Camera-type eye (tissue), 1 donor: ENCODE measurements around the gene UIMC1. TPM values are rescaled to one million over a fixed set of nuclear protein-coding genes. Genes with fewer than 3 reads are reported as not detected.

Experiments
- total RNA-seq: library from RNA; depleted of rRNA; stranded (reverse); fragments of >200 nt; gene quantifications from one replicate; pipeline ENCODE4 v1.2.3, GENCODE V29; 2014

UIMC1 gene
- 45.3 TPM for total RNA-seq

GRCh38 chr5:177006265-177006972 is at the start of gene UIMC1:
Gene UIMC1, minus strand, starts transcription at chr5:177006779. Its CDS starts 24,164 bp downstream, at chr5:176982615.

DNA sequence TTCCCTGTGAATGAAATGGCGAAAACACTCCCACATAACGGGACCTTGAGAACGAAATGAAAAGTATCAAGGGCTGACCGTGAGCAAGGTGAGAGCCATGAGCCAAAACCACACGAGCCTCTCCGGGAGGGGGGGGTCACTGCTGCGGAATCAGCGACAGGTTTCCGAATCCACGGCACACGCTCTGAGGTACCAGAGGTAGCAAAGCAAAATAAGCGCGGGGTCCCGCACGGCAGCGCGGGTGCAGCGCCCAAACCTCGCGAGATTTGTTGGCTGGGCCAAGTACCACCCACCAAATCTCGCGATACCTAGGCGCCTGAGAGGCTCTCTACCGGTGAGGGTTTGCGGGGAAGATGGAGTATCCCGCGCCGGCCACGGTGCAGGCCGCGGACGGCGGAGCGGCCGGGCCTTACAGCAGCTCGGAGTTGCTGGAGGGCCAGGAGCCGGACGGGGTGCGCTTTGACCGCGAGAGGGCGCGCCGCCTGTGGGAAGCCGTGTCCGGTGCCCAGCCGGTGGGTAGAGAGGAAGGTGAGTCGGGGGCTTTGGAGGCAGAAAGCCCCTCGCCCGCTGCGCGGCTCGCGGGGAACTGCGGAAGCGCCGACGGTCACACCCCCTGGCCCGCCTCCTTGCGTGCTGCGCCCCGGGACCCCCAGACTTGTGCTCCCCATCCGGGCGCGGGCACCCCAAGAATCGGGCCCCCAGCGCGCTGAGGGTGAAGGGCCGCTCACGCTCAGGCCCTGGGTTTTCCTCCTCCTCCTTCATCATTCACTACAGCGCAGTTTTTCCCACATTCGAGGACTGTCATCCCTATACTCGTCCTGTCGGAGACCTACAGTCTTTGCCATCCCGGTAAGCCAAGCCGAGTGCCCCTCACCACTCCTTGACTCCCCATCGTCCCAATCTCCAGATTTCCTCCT is 16.1 kb upstream of the UIMC1 start, which contains the start of gene ZNF346:
ZNF346 (plus strand) TSS at position 311 of the 917 bp plus-strand sequence; CDS start at position 354, 43 bp downstream.

GRCh38 chr5:176899296-176899891 is 107.2 kb downstream of the UIMC1 start, which contains the start of gene HK3:
Gene HK3, minus strand, starts transcription at chr5:176899346. Its CDS starts 3,187 bp downstream, at chr5:176896159.

Other genes with a start within 250 kb of the UIMC1 start
- 3.7 TPM for gene UNC5A, start 196.2 kb downstream of the UIMC1 start, total RNA-seq
- 1.9 TPM for gene HK3, start 107.4 kb downstream of the UIMC1 start, total RNA-seq
- gene ZNF346, start 15.9 kb upstream of the UIMC1 start, total RNA-seq, result 41.1 TPM
- gene FGFR4, start 80.1 kb upstream of the UIMC1 start, total RNA-seq, result 8.6 TPM
- gene NSD1, start 127.0 kb upstream of the UIMC1 start, total RNA-seq, result 111 TPM